Inferior parietal cortex (tissue), 1 donor: ENCODE data around the gene C16orf86.

Experiments used
- DNase-seq: peaks from one replicate; pipeline ENCODE4 v3.0.0-alpha.2; 2016; ENCODE audit errors: extremely low spot score

The C16orf86 gene

GRCh38 chr16:67653789-67654402, 12.7 kb upstream of the C16orf86 start:
- DNase-seq, result no peak

GRCh38 chr16:67654403-67654911, 12.2 kb upstream of the C16orf86 start:
- no peak for DNase-seq

- no peak for DNase-seq
Measured at GRCh38 chr16:67655363-67655762, 11.3 kb upstream of the C16orf86 start.

- no peak for DNase-seq
Measured at GRCh38 chr16:67656344-67657016, 10.1 kb upstream of the C16orf86 start.

- DNase-seq, result no peak
Measured at GRCh38 chr16:67657017-67657608, 9.5 kb upstream of the C16orf86 start.

GRCh38 chr16:67657751-67658518, 8.7 kb upstream of the C16orf86 start:
- no peak for DNase-seq

GRCh38 chr16:67658849-67659674, 7.6 kb upstream of the C16orf86 start:
- no peak for DNase-seq

GRCh38 chr16:67659675-67660563, 6.7 kb upstream of the C16orf86 start, which contains the start of gene ACD:
ACD (minus strand) TSS chr16:67660260; CDS start chr16:67660220, 40 bp downstream.
- peak; percentile 98 for DNase-seq

- DNase-seq, result peak; percentile 97
Measured at GRCh38 chr16:67660564-67661028, 6.0 kb upstream of the C16orf86 start, which contains the start of gene PARD6A. PARD6A (plus strand) TSS chr16:67660960; CDS start chr16:67661039, 79 bp downstream.

- no peak for DNase-seq
Measured at GRCh38 chr16:67661101-67661761, 5.4 kb upstream of the C16orf86 start.

GRCh38 chr16:67661886-67662652, 4.5 kb upstream of the C16orf86 start:
- DNase-seq, result no peak

- DNase-seq, result no peak
Measured at GRCh38 chr16:67662653-67663010, 4.0 kb upstream of the C16orf86 start.

- no peak for DNase-seq
Measured at GRCh38 chr16:67663151-67663876, 3.3 kb upstream of the C16orf86 start.

GRCh38 chr16:67663877-67664222, 2.8 kb upstream of the C16orf86 start:
- DNase-seq, result no peak

GRCh38 chr16:67664258-67664657, 2.4 kb upstream of the C16orf86 start:
- no peak for DNase-seq

GRCh38 chr16:67664871-67665270, 1.7 kb upstream of the C16orf86 start:
- DNase-seq, result no peak

GRCh38 chr16:67665598-67665997, 1.0 kb upstream of the C16orf86 start:
- no peak for DNase-seq

GRCh38 chr16:67666032-67666551, 522 bp upstream of the C16orf86 start:
- no peak for DNase-seq
